HG02938 (cell line): Measurements from ENCODE around the gene TMEM247.

Source experiments
- ATAC-seq: cut with Tn5 transposase; IDR thresholded peaks from one replicate; pipeline ENCODE4 v1.9.1; 2021; ENCODE audit warnings: mild to moderate bottlenecking, moderate library complexity; ENCODE audit not compliant: unreplicated experiment

The TMEM247 gene

GRCh38 chr2:46488389-46488788 is 9.0 kb downstream of the TMEM247 start:
- ATAC-seq, result no peak

- ATAC-seq, result no peak
These were observed 10.2 kb downstream of the TMEM247 start for GRCh38 chr2:46489423-46490174.

- ATAC-seq, result no peak
These were observed 11.3 kb downstream of the TMEM247 start for GRCh38 chr2:46490521-46491141.

- no peak for ATAC-seq
These were observed 12.9 kb downstream of the TMEM247 start for GRCh38 chr2:46492301-46492700.

GRCh38 chr2:46493241-46493970 is 14.0 kb downstream of the TMEM247 start:
- ATAC-seq, result peak; percentile 80

- no peak for ATAC-seq
These were observed 14.5 kb downstream of the TMEM247 start for GRCh38 chr2:46493971-46494250.

- ATAC-seq, result no peak
These were observed 15.2 kb downstream of the TMEM247 start for GRCh38 chr2:46494596-46494995.

GRCh38 chr2:46495231-46496030 is 16.1 kb downstream of the TMEM247 start:
- ATAC-seq, result no peak

GRCh38 chr2:46497766-46498165 is 18.4 kb downstream of the TMEM247 start:
- no peak for ATAC-seq

- ATAC-seq, result no peak
These were observed 19.3 kb downstream of the TMEM247 start for GRCh38 chr2:46498681-46499080.

- ATAC-seq, result no peak
These were observed 20.0 kb downstream of the TMEM247 start for GRCh38 chr2:46499392-46499785.

- no peak for ATAC-seq
These were observed 21.4 kb downstream of the TMEM247 start for GRCh38 chr2:46500801-46501200.

- no peak for ATAC-seq
These were observed 23.0 kb downstream of the TMEM247 start for GRCh38 chr2:46502291-46502885.

GRCh38 chr2:46503686-46504085 is 24.3 kb downstream of the TMEM247 start:
- no peak for ATAC-seq

GRCh38 chr2:46504221-46504620 is 24.9 kb downstream of the TMEM247 start:
- no peak for ATAC-seq

- no peak for ATAC-seq
These were observed 25.5 kb downstream of the TMEM247 start for GRCh38 chr2:46504685-46505471.

GRCh38 chr2:46505472-46505783 is 26.1 kb downstream of the TMEM247 start:
- no peak for ATAC-seq

- no peak for ATAC-seq
These were observed 26.9 kb downstream of the TMEM247 start for GRCh38 chr2:46506131-46506706.

- no peak for ATAC-seq
These were observed 28.9 kb downstream of the TMEM247 start for GRCh38 chr2:46508312-46508711.

- ATAC-seq, result no peak
These were observed 29.4 kb downstream of the TMEM247 start for GRCh38 chr2:46508759-46509158.
